ENCODE data around the gene BLID. TPM values are rescaled to one million over a fixed set of nuclear protein-coding genes. Genes with fewer than 3 reads are reported as not detected.
A peak's percentile ranks its signal among the peaks of the same experiment; 100 is the strongest.

BLID gene
- total RNA-seq, result 1 to 10 TPM; 2.0 to 2.8 (median 2.4) TPM

- Histone ChIP-seq H3K9me3 (no peaks in the 10 kb centered on the region), H3K36me3 (no peaks in the 10 kb centered on the region), H3K27me3 (no peaks in the 10 kb centered on the region), H3K27ac (peak within 1 kb of the TSS; percentile 68 to 74), H3K4me1 (peaks cover 0 to 3% of the 10 kb centered on the region in 2 donors), H3K4me3 (no peak within 1 kb of the TSS)
- DNase-seq (ENCODE audit: low spot score in 2 of 2), result peak in 1 of 2 donors; percentile 72
- intact Hi-C loops (cut with DNase I; ENCODE audit: low total_unique reads), result no loop called here
- TF ChIP-seq POLR2AphosphoS5 (IDR thresholded peaks at IDR 0.05) (peak; percentile 22 to 60 (median 38)), POLR2A (IDR thresholded peaks at IDR 0.05) (no peak), CTCF (IDR thresholded peaks at IDR 0.05) (peak; percentile 21 to 54 (median 46))
Observed at GRCh38 chr11:122115524-122116379, at the start of gene BLID. Gene BLID (minus strand): TSS chr11:122116215. CDS start chr11:122115922, 293 bp downstream.

GRCh38 chr11:122163053-122163819 lies 47.2 kb upstream of the BLID start:
- Histone ChIP-seq H3K9me3 (no peaks in the 10 kb centered on the region), H3K36me3 (no peaks in the 10 kb centered on the region), H3K4me3 (no peak overlapping the region), H3K4me1 (peaks cover 0 to 5% of the 10 kb centered on the region in 2 donors), H3K27ac (peak overlapping the region in 1 of 2 donors; percentile 69), H3K27me3 (no peaks in the 10 kb centered on the region)
- TF ChIP-seq POLR2A (IDR thresholded peaks at IDR 0.05), result no peak
- no peak for TF ChIP-seq CTCF (IDR thresholded peaks at IDR 0.05)
- no peak for TF ChIP-seq POLR2AphosphoS5 (IDR thresholded peaks at IDR 0.05)
- no peak for DNase-seq (ENCODE audit: low spot score in 2 of 2)
- intact Hi-C loops (cut with DNase I; ENCODE audit: low total_unique reads), result no loop called here

- no peaks in the 10 kb centered on the region for H3K27me3 ChIP-seq
- no peak overlapping the region for H3K4me3 ChIP-seq
- H3K36me3 ChIP-seq, result no peaks in the 10 kb centered on the region
- peaks cover 0 to 5% of the 10 kb centered on the region in 2 donors for H3K4me1 ChIP-seq
- no peaks in the 10 kb centered on the region for H3K9me3 ChIP-seq
- intact Hi-C loops (cut with DNase I; ENCODE audit: low total_unique reads), result no loop called here
- TF ChIP-seq CTCF (IDR thresholded peaks at IDR 0.05) (no peak), POLR2AphosphoS5 (IDR thresholded peaks at IDR 0.05) (no peak), POLR2A (IDR thresholded peaks at IDR 0.05) (no peak)
- H3K27ac ChIP-seq, result peak overlapping the region in 1 of 2 donors; percentile 69
- no peak for DNase-seq (ENCODE audit: low spot score in 2 of 2)
Observed at GRCh38 chr11:122162095-122162494, 46.1 kb upstream of the BLID start.

- Histone ChIP-seq H3K27me3 (no peaks in the 10 kb centered on the region), H3K36me3 (no peaks in the 10 kb centered on the region), H3K9me3 (no peaks in the 10 kb centered on the region), H3K4me1 (peaks cover 0 to 5% of the 10 kb centered on the region in 2 donors), H3K4me3 (no peak overlapping the region), H3K27ac (peak overlapping the region; percentile 87 to 91)
- intact Hi-C loops (cut with DNase I; ENCODE audit: low total_unique reads), result no loop called here
- TF ChIP-seq CTCF (IDR thresholded peaks at IDR 0.05), result no peak
- no peak for TF ChIP-seq POLR2A (IDR thresholded peaks at IDR 0.05)
- no peak for TF ChIP-seq POLR2AphosphoS5 (IDR thresholded peaks at IDR 0.05)
- no peak for DNase-seq (ENCODE audit: low spot score in 2 of 2)
Observed at GRCh38 chr11:122160841-122161590, 45.0 kb upstream of the BLID start.
